ENCODE results near the gene SDR9C7. TPM values are rescaled to one million over a fixed set of nuclear protein-coding genes. Genes with fewer than 3 reads are reported as not detected.

SDR9C7 gene
- total RNA-seq, 2 experiments from 2014 or later = not detected

- intact Hi-C loops (cut with micrococcal nuclease; ENCODE audit: unreplicated experiment) = no loop called here
- BruUV-seq (replicated peaks) = no TSS peak
- POLR2A ChIA-PET = no interaction called here
These were observed 33.6 kb downstream of the SDR9C7 start for GRCh38 chr12:56900583-56900982.

GRCh38 chr12:56898938-56899337 lies 35.3 kb downstream of the SDR9C7 start:
- no peaks in the 10 kb centered on the region for H3K79me2 ChIP-seq (ENCODE audit: insufficient read depth, low read depth, low read length)
- H4K20me1 ChIP-seq (ENCODE audit: insufficient read depth, low read length) = no peaks in the 10 kb centered on the region
- peaks cover 12% of the 10 kb centered on the region; the same call in 1 of the 2 replicates for H3K9me3 ChIP-seq (ENCODE audit: low read length)
- no peak overlapping the region for H3K4me2 ChIP-seq (ENCODE audit: low read length)
- no peaks in the 10 kb centered on the region for H3K9me2 ChIP-seq (ENCODE audit: insufficient read depth, low read length)
- no peak overlapping the region for H3K27ac ChIP-seq (ENCODE audit: low read depth, low read length, poor library complexity, severe bottlenecking)
- POLR2A ChIA-PET = no interaction called here
- TF ChIP-seq EZH2phosphoT487 (IDR thresholded peaks at IDR 0.05; ENCODE audit: borderline replicate concordance, low read depth, low read length) = no peak
- H3K4me1 ChIP-seq (ENCODE audit: insufficient read depth, low read length, poor library complexity, severe bottlenecking) = no peaks in the 10 kb centered on the region
- H2AFZ ChIP-seq (ENCODE audit: low read length) = no peak overlapping the region
- no TSS peak for BruUV-seq (replicated peaks)
- no peak for DNase-seq (ENCODE audit: low spot score)
- no peak overlapping the region for H3K4me3 ChIP-seq (ENCODE audit: low read depth, low read length, poor library complexity, severe bottlenecking)
- no peaks in the 10 kb centered on the region for H3K36me3 ChIP-seq (ENCODE audit: insufficient read depth, low read length)
- CTCF ChIA-PET (ENCODE audit: unreplicated experiment) = no interaction called here
- intact Hi-C loops (cut with micrococcal nuclease; ENCODE audit: unreplicated experiment) = no loop called here

More at GRCh38 chr12:56900583-56900982, 33.6 kb downstream of the SDR9C7 start:
- TF ChIP-seq EZH2phosphoT487 (IDR thresholded peaks at IDR 0.05; ENCODE audit: borderline replicate concordance, low read depth, low read length) (no peak), CTCF (conservative IDR thresholded peaks at IDR 0.05; ENCODE audit: low read length) (no peak)
- no peak overlapping the region for H3K4me3 ChIP-seq (ENCODE audit: low read depth, low read length, poor library complexity, severe bottlenecking)
- H3K4me2 ChIP-seq (ENCODE audit: low read length) = no peak overlapping the region
- H3K79me2 ChIP-seq (ENCODE audit: insufficient read depth, low read depth, low read length) = no peaks in the 10 kb centered on the region
- CTCF ChIA-PET (ENCODE audit: unreplicated experiment) = no interaction called here
- H2AFZ ChIP-seq (ENCODE audit: low read length) = no peak overlapping the region
- H3K9me3 ChIP-seq (ENCODE audit: low read length) = peaks cover 12% of the 10 kb centered on the region; the same call in 1 of the 2 replicates
- no peaks in the 10 kb centered on the region for H3K36me3 ChIP-seq (ENCODE audit: insufficient read depth, low read length)
- H4K20me1 ChIP-seq (ENCODE audit: insufficient read depth, low read length) = no peaks in the 10 kb centered on the region
- H3K27ac ChIP-seq (ENCODE audit: low read depth, low read length, poor library complexity, severe bottlenecking) = no peak overlapping the region
- no peak for DNase-seq (ENCODE audit: low spot score)
- no peaks in the 10 kb centered on the region for H3K4me1 ChIP-seq (ENCODE audit: insufficient read depth, low read length, poor library complexity, severe bottlenecking)
- no peaks in the 10 kb centered on the region for H3K9me2 ChIP-seq (ENCODE audit: insufficient read depth, low read length)

GRCh38 chr12:56897844-56898361 lies 36.3 kb downstream of the SDR9C7 start:
- ChIA-PET CTCF (ENCODE audit: unreplicated experiment) (no interaction called here), POLR2A (no interaction called here)
- Histone ChIP-seq H3K36me3 (ENCODE audit: insufficient read depth, low read length) (no peaks in the 10 kb centered on the region), H3K4me1 (ENCODE audit: insufficient read depth, low read length, poor library complexity, severe bottlenecking) (no peaks in the 10 kb centered on the region), H3K4me3 (ENCODE audit: low read depth, low read length, poor library complexity, severe bottlenecking) (no peak overlapping the region), H2AFZ (ENCODE audit: low read length) (no peak overlapping the region), H3K9me2 (ENCODE audit: insufficient read depth, low read length) (no peaks in the 10 kb centered on the region), H3K4me2 (ENCODE audit: low read length) (no peak overlapping the region), H3K9me3 (ENCODE audit: low read length) (peaks cover 12% of the 10 kb centered on the region; the same call in 1 of the 2 replicates), H3K27ac (ENCODE audit: low read depth, low read length, poor library complexity, severe bottlenecking) (no peak overlapping the region), H4K20me1 (ENCODE audit: insufficient read depth, low read length) (no peaks in the 10 kb centered on the region), H3K79me2 (ENCODE audit: insufficient read depth, low read depth, low read length) (no peaks in the 10 kb centered on the region)
- TF ChIP-seq CTCF (conservative IDR thresholded peaks at IDR 0.05; ENCODE audit: low read length) (no peak), EZH2phosphoT487 (IDR thresholded peaks at IDR 0.05; ENCODE audit: borderline replicate concordance, low read depth, low read length) (no peak)
- BruUV-seq (replicated peaks) = no TSS peak
- DNase-seq (ENCODE audit: low spot score) = no peak
- intact Hi-C loops (cut with micrococcal nuclease; ENCODE audit: unreplicated experiment) = no loop called here

Data from OCI-LY7 (cell line).